ENCODE measurements around the gene MAPK14.
A peak's percentile ranks its signal among the peaks of the same experiment; 100 is the strongest.
"Not testable (repeated sequence)": the region's sequence is repeated elsewhere in the genome, so short reads cannot be mapped to it uniquely, and the experiment has no call there.

The MAPK14 gene

GRCh38 chr6:36122495-36123269, 95.1 kb downstream of the MAPK14 start:
- peak overlapping the region; percentile 30 for H2AFZ ChIP-seq
- no peak overlapping the region for H3K9ac ChIP-seq
- H3K4me1 ChIP-seq, result peaks cover 39% of the 10 kb centered on the region
- TF ChIP-seq CTCF (IDR thresholded peaks at IDR 0.05), result no peak
- H3K79me2 ChIP-seq, result no peaks in the 10 kb centered on the region
- H3K9me3 ChIP-seq (ENCODE audit: control insufficient read depth, low read length), result no peaks in the 10 kb centered on the region
- peak overlapping the region; percentile 59 for H3K27ac ChIP-seq
- no peak overlapping the region for H3K4me2 ChIP-seq (ENCODE audit: low read length)
- no peaks in the 10 kb centered on the region for H3K36me3 ChIP-seq (ENCODE audit: control insufficient read depth, insufficient read depth, low read length)
- H3K27me3 ChIP-seq (ENCODE audit: control insufficient read depth, insufficient read depth, low read length), result no peaks in the 10 kb centered on the region
- H3K4me3 ChIP-seq (ENCODE audit: low read depth, low read length), result no peak overlapping the region

- Histone ChIP-seq H3K4me1 (peaks cover 39% of the 10 kb centered on the region), H3K4me2 (ENCODE audit: low read length) (no peak overlapping the region), H2AFZ (peak overlapping the region; percentile 62), H3K27ac (no peak overlapping the region), H3K36me3 (ENCODE audit: control insufficient read depth, insufficient read depth, low read length) (no peaks in the 10 kb centered on the region), H3K9me3 (ENCODE audit: control insufficient read depth, low read length) (no peaks in the 10 kb centered on the region), H3K4me3 (ENCODE audit: low read depth, low read length) (no peak overlapping the region), H3K9ac (no peak overlapping the region), H3K27me3 (ENCODE audit: control insufficient read depth, insufficient read depth, low read length) (no peaks in the 10 kb centered on the region), H3K79me2 (no peaks in the 10 kb centered on the region)
- peak; percentile 66 for TF ChIP-seq CTCF (IDR thresholded peaks at IDR 0.05)
Observed at GRCh38 chr6:36123270-36124139, 95.9 kb downstream of the MAPK14 start.

GRCh38 chr6:36124346-36124745, 96.7 kb downstream of the MAPK14 start:
- not testable (repeated sequence) for H3K36me3 ChIP-seq (ENCODE audit: control insufficient read depth, insufficient read depth, low read length); H3K27ac ChIP-seq; H3K4me3 ChIP-seq (ENCODE audit: low read depth, low read length); H3K79me2 ChIP-seq; H3K9ac ChIP-seq; H3K9me3 ChIP-seq (ENCODE audit: control insufficient read depth, low read length); H3K4me2 ChIP-seq (ENCODE audit: low read length); H3K27me3 ChIP-seq (ENCODE audit: control insufficient read depth, insufficient read depth, low read length); H2AFZ ChIP-seq
- peaks cover 36% of the 10 kb centered on the region for H3K4me1 ChIP-seq

- TF ChIP-seq CTCF (IDR thresholded peaks at IDR 0.05), result no peak
- Histone ChIP-seq H3K9ac (no peak overlapping the region), H3K36me3 (ENCODE audit: control insufficient read depth, insufficient read depth, low read length) (no peaks in the 10 kb centered on the region), H2AFZ (no peak overlapping the region), H3K27me3 (ENCODE audit: control insufficient read depth, insufficient read depth, low read length) (no peaks in the 10 kb centered on the region), H3K4me1 (peaks cover 38% of the 10 kb centered on the region), H3K4me3 (ENCODE audit: low read depth, low read length) (no peak overlapping the region), H3K4me2 (ENCODE audit: low read length) (no peak overlapping the region), H3K27ac (no peak overlapping the region), H3K9me3 (ENCODE audit: control insufficient read depth, low read length) (no peaks in the 10 kb centered on the region), H3K79me2 (no peaks in the 10 kb centered on the region)
Observed at GRCh38 chr6:36124881-36125280, 97.3 kb downstream of the MAPK14 start.

- no peak for TF ChIP-seq CTCF (IDR thresholded peaks at IDR 0.05)
- Histone ChIP-seq H3K9me3 (ENCODE audit: control insufficient read depth, low read length) (no peaks in the 10 kb centered on the region), H3K4me1 (peaks cover 38% of the 10 kb centered on the region), H3K36me3 (ENCODE audit: control insufficient read depth, insufficient read depth, low read length) (no peaks in the 10 kb centered on the region), H3K27ac (no peak overlapping the region), H3K79me2 (no peaks in the 10 kb centered on the region), H3K9ac (no peak overlapping the region), H3K27me3 (ENCODE audit: control insufficient read depth, insufficient read depth, low read length) (no peaks in the 10 kb centered on the region), H3K4me2 (ENCODE audit: low read length) (no peak overlapping the region), H2AFZ (no peak overlapping the region), H3K4me3 (ENCODE audit: low read depth, low read length) (no peak overlapping the region)
Observed at GRCh38 chr6:36125575-36125974, 98.0 kb downstream of the MAPK14 start.

Data from parathyroid adenoma (tissue), 2 donors.